A549 (cell line): Measurements from ENCODE around the gene TIMM50.

Source experiments
- EP300 ChIP-seq, 2 experiments: fragments of >200 bp; sonication (Bioruptor Twin); formaldehyde crosslinking; IDR thresholded peaks; 2 replicates in 1 of 2; 3 replicates in 1 of 2; pipeline ENCODE4 v1.6.1; 2016 to 2017
- POLR2A ChIP-seq: IDR thresholded peaks from 2 replicates; pipeline ENCODE4 v1.6.1; 2012; ENCODE audit warnings: mild to moderate bottlenecking, low read length
- RAD21 ChIP-seq, 2 experiments: fragments of >200 bp in 1 of 2; sonication (Bioruptor Twin) in 1 of 2; formaldehyde crosslinking in 1 of 2; IDR thresholded peaks in 1 of 2; conservative IDR thresholded peaks in 1 of 2; 2 replicates in 1 of 2; 3 replicates in 1 of 2; pipeline ENCODE4 v1.6.1; 2012 to 2018; ENCODE audit warnings: inconsistent platforms in 1 of 2

DNA sequence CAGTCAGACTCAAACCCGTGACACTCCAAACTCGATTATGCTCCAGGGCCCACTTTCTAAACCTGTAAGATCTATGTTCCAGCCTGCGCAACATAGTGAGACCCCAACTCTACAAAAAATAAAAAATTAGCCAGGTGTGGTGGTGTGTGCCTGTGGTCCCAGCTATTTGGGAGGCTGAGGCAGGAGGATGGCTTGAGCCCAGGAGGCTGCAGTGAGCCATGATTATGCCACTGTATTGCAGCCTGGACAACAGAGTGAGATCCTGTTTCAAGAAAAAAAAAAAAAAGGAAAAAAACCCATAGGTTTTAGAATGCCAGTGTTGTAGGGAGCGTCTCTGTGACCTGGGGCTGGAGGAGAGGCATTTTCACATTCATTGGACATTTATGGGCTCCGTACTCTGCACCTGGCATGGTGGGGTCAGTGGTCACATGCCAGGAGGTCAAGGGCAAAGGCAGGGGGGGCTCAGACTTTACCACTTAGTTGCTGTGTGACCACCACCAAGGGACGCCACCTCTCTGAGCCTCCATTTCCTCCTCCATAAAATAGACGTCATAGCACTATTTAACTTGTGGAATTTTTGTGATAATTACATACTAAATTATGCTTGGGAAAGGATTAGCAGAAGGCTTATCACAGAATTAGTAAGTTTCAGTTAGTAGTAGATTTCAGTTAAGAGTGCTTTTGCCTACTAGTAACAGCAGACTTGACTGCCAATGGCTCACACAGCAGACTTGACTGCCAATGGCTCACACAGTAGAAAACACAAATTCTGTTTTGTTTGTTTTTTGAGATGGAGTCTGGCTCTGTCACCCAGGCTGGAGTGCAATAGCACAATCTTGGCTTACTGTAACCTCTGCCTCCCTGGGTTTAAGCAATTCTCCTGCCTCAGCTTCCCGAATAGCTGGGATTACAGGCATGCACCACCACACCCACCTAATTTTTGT lies 40.2 kb downstream of the TIMM50 start:
- TF ChIP-seq RAD21 (conservative IDR thresholded peaks at IDR 0.05 in 1 of 2, IDR thresholded peaks at IDR 0.05 in 1 of 2) (no peak), POLR2A (no peak), EP300 (IDR thresholded peaks at IDR 0.05) (no peak)
